ENCODE results near the gene PIEZO2.
"Not testable (repeated sequence)": the region's sequence is repeated elsewhere in the genome, so short reads cannot be mapped to it uniquely, and the experiment has no call there.

The PIEZO2 gene
- long read RNA-seq, partial matches to known transcripts: 0 of 1 reads
- long read RNA-seq, other reads (novel, unspliced or antisense): 1 of 1 reads

DNA sequence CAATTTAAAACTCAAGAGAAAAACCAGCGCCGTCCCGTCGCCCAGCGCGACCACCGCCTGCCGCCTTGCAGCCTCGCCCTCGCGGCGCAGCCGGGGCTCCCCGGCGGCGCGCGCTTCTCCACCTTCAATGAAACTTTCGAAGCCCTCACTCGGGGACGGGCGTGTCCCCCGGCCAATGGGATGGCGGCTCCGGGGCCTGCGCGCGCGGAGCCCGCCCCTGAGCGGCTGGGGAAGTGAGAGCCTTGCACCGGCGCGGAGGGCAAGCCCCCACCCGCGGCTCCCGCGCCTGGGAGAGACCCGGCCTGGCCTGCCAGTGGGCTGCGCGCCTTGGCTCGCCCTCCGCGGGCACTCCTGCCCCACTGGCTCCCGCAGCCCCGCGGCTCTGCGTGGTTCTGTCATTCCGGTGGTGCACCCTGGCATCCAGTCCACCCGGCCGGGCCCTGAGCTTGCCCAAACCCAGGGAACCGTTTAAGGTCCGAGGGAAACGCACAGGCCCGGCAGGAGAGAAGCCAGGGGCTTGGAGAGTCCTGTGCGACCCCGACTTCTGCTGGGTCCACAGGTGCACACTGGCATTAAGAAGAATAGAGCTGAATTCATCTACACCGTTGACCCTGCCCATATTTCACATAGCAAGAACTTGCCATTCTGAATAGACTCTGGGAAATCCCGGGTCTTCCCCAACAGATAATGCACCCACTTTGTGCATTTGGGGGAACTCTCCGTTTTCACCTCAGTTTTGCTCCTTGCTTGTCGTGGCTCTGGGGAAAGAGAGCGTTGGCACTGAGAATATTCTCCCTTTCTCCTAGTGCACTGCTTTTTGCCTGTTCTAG, at the start of gene PIEZO2:
Gene PIEZO2 (minus strand): TSS at position 129 of the 830 bp plus-strand sequence. CDS start 981 bp downstream, outside the sequence.
- Histone ChIP-seq H3K27me3 (ENCODE audit: insufficient read depth, poor library complexity, severe bottlenecking) (peaks cover 42% of the 10 kb centered on the region), H3K27ac (replicated peaks) (no peak within 1 kb of the TSS), H3K4me3 (replicated peaks; ENCODE audit: insufficient read depth, low read length) (no peak within 1 kb of the TSS)
- TF ChIP-seq SPI1 (IDR thresholded peaks at IDR 0.05; ENCODE audit: borderline replicate concordance, low read depth): no peak
- TF ChIP-seq, protein P1, sequence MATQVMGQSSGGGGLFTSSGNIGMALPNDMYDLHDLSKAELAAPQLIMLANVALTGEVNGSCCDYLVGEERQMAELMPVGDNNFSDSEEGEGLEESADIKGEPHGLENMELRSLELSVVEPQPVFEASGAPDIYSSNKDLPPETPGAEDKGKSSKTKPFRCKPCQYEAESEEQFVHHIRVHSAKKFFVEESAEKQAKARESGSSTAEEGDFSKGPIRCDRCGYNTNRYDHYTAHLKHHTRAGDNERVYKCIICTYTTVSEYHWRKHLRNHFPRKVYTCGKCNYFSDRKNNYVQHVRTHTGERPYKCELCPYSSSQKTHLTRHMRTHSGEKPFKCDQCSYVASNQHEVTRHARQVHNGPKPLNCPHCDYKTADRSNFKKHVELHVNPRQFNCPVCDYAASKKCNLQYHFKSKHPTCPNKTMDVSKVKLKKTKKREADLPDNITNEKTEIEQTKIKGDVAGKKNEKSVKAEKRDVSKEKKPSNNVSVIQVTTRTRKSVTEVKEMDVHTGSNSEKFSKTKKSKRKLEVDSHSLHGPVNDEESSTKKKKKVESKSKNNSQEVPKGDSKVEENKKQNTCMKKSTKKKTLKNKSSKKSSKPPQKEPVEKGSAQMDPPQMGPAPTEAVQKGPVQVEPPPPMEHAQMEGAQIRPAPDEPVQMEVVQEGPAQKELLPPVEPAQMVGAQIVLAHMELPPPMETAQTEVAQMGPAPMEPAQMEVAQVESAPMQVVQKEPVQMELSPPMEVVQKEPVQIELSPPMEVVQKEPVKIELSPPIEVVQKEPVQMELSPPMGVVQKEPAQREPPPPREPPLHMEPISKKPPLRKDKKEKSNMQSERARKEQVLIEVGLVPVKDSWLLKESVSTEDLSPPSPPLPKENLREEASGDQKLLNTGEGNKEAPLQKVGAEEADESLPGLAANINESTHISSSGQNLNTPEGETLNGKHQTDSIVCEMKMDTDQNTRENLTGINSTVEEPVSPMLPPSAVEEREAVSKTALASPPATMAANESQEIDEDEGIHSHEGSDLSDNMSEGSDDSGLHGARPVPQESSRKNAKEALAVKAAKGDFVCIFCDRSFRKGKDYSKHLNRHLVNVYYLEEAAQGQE (IDR thresholded peaks at IDR 0.05; ENCODE audit: insufficient replicate concordance, low read depth): no peak
- no peak for TF ChIP-seq GABPA (IDR thresholded peaks at IDR 0.05; ENCODE audit: low read depth)
- TF ChIP-seq CTCF (IDR thresholded peaks at IDR 0.05; ENCODE audit: insufficient read depth, low read length): no peak
- TF ChIP-seq POLR2AphosphoS5 (IDR thresholded peaks at IDR 0.05; ENCODE audit: low read depth): no peak
- DNase-seq (ENCODE audit: low read depth in 1 of 2, low spot score in 1 of 2): no peak

DNA sequence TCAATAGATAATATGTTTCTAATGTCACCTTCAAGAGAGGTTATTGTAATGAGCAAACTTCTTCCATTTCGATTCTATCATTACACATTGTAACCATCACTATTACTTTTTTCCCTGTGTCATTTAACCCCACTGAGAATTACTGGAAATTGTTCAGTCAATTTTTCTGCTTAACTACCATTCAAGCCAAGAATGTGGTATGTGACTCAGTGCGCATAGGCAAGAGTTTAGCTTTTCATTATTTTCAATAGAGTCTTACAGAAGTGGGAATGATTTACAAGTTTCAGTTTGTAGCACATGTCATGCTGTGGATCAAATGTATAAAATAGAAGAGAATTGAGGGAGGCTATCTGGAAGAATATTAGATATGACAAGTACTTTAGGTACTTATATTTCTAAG, 34.3 kb upstream of the PIEZO2 start:
- DNase-seq (ENCODE audit: low read depth in 1 of 2, low spot score in 1 of 2): no peak
- Histone ChIP-seq H3K27me3 (ENCODE audit: insufficient read depth, poor library complexity, severe bottlenecking) (no peaks in the 10 kb centered on the region), H3K4me3 (replicated peaks; ENCODE audit: insufficient read depth, low read length) (no peak overlapping the region), H3K27ac (replicated peaks) (no peak overlapping the region)
- TF ChIP-seq SPI1 (IDR thresholded peaks at IDR 0.05; ENCODE audit: borderline replicate concordance, low read depth) (no peak), GABPA (IDR thresholded peaks at IDR 0.05; ENCODE audit: low read depth) (no peak), CTCF (IDR thresholded peaks at IDR 0.05; ENCODE audit: insufficient read depth, low read length) (no peak)
- TF ChIP-seq, protein P1 (IDR thresholded peaks at IDR 0.05; ENCODE audit: insufficient replicate concordance, low read depth): no peak

DNA sequence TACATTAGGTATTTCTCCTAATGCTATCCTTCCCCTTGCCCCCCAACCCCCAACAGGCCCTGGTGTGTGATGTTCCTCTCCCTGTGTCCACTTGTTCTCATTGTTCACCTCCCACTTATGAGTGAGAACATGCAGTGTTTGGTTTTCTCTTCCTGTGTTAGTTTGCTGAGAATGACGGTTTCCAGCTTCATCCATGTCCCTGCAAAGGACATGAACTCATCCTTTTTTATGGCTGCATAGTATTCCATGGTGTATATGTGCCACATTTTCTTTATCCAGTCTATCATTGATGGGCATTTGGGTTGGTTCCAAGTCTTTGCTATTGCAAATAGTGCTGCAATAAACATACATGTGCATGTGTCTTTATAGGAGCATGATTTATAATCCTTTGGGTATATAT, 32.3 kb upstream of the PIEZO2 start:
- H3K4me3 ChIP-seq (replicated peaks; ENCODE audit: insufficient read depth, low read length); H3K27ac ChIP-seq (replicated peaks); H3K27me3 ChIP-seq (ENCODE audit: insufficient read depth, poor library complexity, severe bottlenecking); DNase-seq (ENCODE audit: low read depth in 1 of 2, low spot score in 1 of 2): not testable (repeated sequence)

DNA sequence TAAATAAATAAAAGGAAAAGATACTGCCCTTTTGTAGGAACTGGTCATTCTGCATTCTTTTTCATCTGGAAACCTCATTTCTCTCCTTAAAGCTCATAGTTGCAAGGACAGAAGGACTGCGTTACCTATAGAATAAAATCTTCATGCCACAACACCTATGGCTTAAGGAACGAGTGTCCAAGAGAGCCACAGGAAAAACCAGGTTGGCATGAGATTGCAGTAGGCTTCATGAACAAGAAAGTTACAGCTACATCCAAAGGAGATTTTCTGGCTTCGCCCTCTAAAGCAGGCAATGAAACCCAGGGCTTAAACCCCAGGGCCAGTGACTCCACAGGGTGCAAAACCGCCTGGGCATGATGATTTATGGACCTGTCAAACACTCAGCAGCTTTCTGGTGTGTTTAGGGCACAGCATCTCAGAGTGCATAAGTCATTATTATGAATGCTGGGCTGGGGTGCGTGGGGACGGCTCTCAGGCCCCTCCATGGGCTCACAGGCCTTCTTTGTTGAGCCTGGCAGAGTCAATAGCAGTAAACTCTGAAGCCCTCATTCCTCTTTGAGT, 30.7 kb upstream of the PIEZO2 start:
- TF ChIP-seq, protein P1 (IDR thresholded peaks at IDR 0.05; ENCODE audit: insufficient replicate concordance, low read depth): no peak
- TF ChIP-seq SPI1 (IDR thresholded peaks at IDR 0.05; ENCODE audit: borderline replicate concordance, low read depth): no peak
- no peak for TF ChIP-seq POLR2AphosphoS5 (IDR thresholded peaks at IDR 0.05; ENCODE audit: low read depth)
- TF ChIP-seq CTCF (IDR thresholded peaks at IDR 0.05; ENCODE audit: insufficient read depth, low read length): no peak
- TF ChIP-seq GABPA (IDR thresholded peaks at IDR 0.05; ENCODE audit: low read depth): no peak
- Histone ChIP-seq H3K27me3 (ENCODE audit: insufficient read depth, poor library complexity, severe bottlenecking) (no peaks in the 10 kb centered on the region), H3K4me3 (replicated peaks; ENCODE audit: insufficient read depth, low read length) (no peak overlapping the region), H3K27ac (replicated peaks) (no peak overlapping the region)
- DNase-seq (ENCODE audit: low read depth in 1 of 2, low spot score in 1 of 2): no peak
